Astrocyte (in vitro differentiated cells and primary cell): ENCODE data around the gene CCDC12. TPM values are rescaled to one million over a fixed set of nuclear protein-coding genes. Genes with fewer than 3 reads are reported as not detected.

ENCODE experiments used
- DNase-seq: peaks from one replicate; pipeline ENCODE4 v3.0.0-alpha.2; 2010; ENCODE audit warnings: low read depth
- FAIRE-seq: peaks from 2 replicates; lab custom pipeline; 2011; peaks lifted over from hg19 to GRCh38; lab: Jason Lieb, UNC
- H2AFZ ChIP-seq: 2 replicates; pipeline ENCODE4 v1.6.0; 2012; ENCODE audit warnings: low read depth, low read length, inconsistent platforms
- H3K27ac ChIP-seq: 2 replicates; pipeline ENCODE4 v1.5.1; 2011; ENCODE audit warnings: low read depth, low read length, inconsistent platforms
- H3K27me3 ChIP-seq: 2 replicates; pipeline ENCODE4 v1.6.0; 2011; ENCODE audit warnings: low read length, inconsistent platforms; ENCODE audit not compliant: insufficient read depth
- H3K36me3 ChIP-seq: 2 replicates; pipeline ENCODE4 v1.5.1; 2011; ENCODE audit warnings: low read length, inconsistent platforms; ENCODE audit not compliant: insufficient read depth
- H3K4me1 ChIP-seq: 2 replicates; pipeline ENCODE4 v1.5.1; 2011; ENCODE audit warnings: low read length, inconsistent platforms; ENCODE audit not compliant: insufficient read depth
- H3K4me2 ChIP-seq: 2 replicates; pipeline ENCODE4 v1.6.0; 2012; ENCODE audit warnings: low read length, inconsistent platforms
- H3K4me3 ChIP-seq: 2 replicates; pipeline ENCODE4 v1.5.1; 2011; ENCODE audit warnings: low read depth, mild to moderate bottlenecking, low read length, inconsistent platforms; ENCODE audit not compliant: insufficient read depth
- H3K79me2 ChIP-seq: 2 replicates; pipeline ENCODE4 v1.6.0; 2012; ENCODE audit warnings: mild to moderate bottlenecking, low read length, inconsistent platforms; ENCODE audit not compliant: insufficient read depth
- H3K9ac ChIP-seq: 2 replicates; pipeline ENCODE4 v1.6.0; 2012; ENCODE audit warnings: mild to moderate bottlenecking, low read length, inconsistent platforms
- H3K9me3 ChIP-seq: 2 replicates; pipeline ENCODE4 v1.5.1; 2012; ENCODE audit warnings: low read depth, mild to moderate bottlenecking, low read length, inconsistent platforms; ENCODE audit not compliant: insufficient read depth
- H4K20me1 ChIP-seq: 2 replicates; pipeline ENCODE4 v1.6.0; 2012; ENCODE audit warnings: low read length, inconsistent platforms; ENCODE audit not compliant: insufficient read depth
- H3K27ac Mint-ChIP-seq: one replicate; pipeline ENCODE4 v1.8.0; 2021; ENCODE audit warnings: mild to moderate bottlenecking, mixed read lengths; ENCODE audit not compliant: unreplicated experiment
- H3K27me3 Mint-ChIP-seq: one replicate; pipeline ENCODE4 v1.8.0; 2021; ENCODE audit warnings: low read depth, mixed read lengths; ENCODE audit not compliant: unreplicated experiment
- H3K36me3 Mint-ChIP-seq: one replicate; pipeline ENCODE4 v1.8.0; 2021; ENCODE audit warnings: low read depth, mixed read lengths; ENCODE audit not compliant: unreplicated experiment
- H3K4me1 Mint-ChIP-seq: one replicate; pipeline ENCODE4 v1.8.0; 2021; ENCODE audit warnings: low read depth, mixed read lengths; ENCODE audit not compliant: unreplicated experiment
- H3K4me3 Mint-ChIP-seq: one replicate; pipeline ENCODE4 v1.8.0; 2021; ENCODE audit warnings: mild to moderate bottlenecking, moderate library complexity, mixed read lengths; ENCODE audit not compliant: unreplicated experiment
- H3K9me3 Mint-ChIP-seq: one replicate; pipeline ENCODE4 v1.8.0; 2021; ENCODE audit warnings: mild to moderate bottlenecking, mixed read lengths; ENCODE audit not compliant: unreplicated experiment
- CTCF ChIP-seq: IDR thresholded peaks from 2 replicates; pipeline ENCODE4 v1.5.1; 2011; ENCODE audit warnings: low read depth, mild to moderate bottlenecking, inconsistent platforms, low read length, moderate library complexity; ENCODE audit not compliant: insufficient read depth
- EZH2 ChIP-seq: IDR thresholded peaks from 2 replicates; pipeline ENCODE4 v1.6.1; 2012; ENCODE audit warnings: mild to moderate bottlenecking, low read length, inconsistent platforms; ENCODE audit not compliant: insufficient read depth
- total RNA-seq: library from RNA; stranded (reverse); gene quantifications from 2 replicates; pipeline ENCODE4 v1.2.1, GENCODE V29; 2021

CCDC12 gene
- total RNA-seq, 1 donor from 2014 or later: 29.0 TPM

- H4K20me1 ChIP-seq: peaks cover 4% of the 10 kb centered on the region
- H3K4me3 ChIP-seq: no peak overlapping the region
- TF ChIP-seq CTCF: no peak
- no peak for TF ChIP-seq EZH2
- peaks cover 33% of the 10 kb centered on the region for H3K4me1 ChIP-seq
- Mint-ChIP-seq H3K36me3 (peaks cover 6% of the 10 kb centered on the region), H3K27ac (no peak overlapping the region), H3K27me3 (no peaks in the 10 kb centered on the region), H3K9me3 (no peaks in the 10 kb centered on the region), H3K4me1 (peaks cover 33% of the 10 kb centered on the region), H3K4me3 (no peak overlapping the region)
- no peaks in the 10 kb centered on the region for H3K9me3 ChIP-seq
- no peak overlapping the region for H2AFZ ChIP-seq
- no peaks in the 10 kb centered on the region for H3K79me2 ChIP-seq
- no peak overlapping the region for H3K4me2 ChIP-seq
- H3K36me3 ChIP-seq: peaks cover 13% of the 10 kb centered on the region
- FAIRE-seq (no peak), DNase-seq (no peak)
- no peak overlapping the region for H3K27ac ChIP-seq
- H3K27me3 ChIP-seq: no peaks in the 10 kb centered on the region
- no peak overlapping the region for H3K9ac ChIP-seq
Observed at GRCh38 chr3:47013231-47013630, 36.7 kb upstream of the CCDC12 start.

- Histone ChIP-seq H3K4me2 (no peak overlapping the region), H3K4me3 (no peak overlapping the region), H2AFZ (no peak overlapping the region), H4K20me1 (peaks cover 4% of the 10 kb centered on the region), H3K9me3 (no peaks in the 10 kb centered on the region), H3K79me2 (no peaks in the 10 kb centered on the region), H3K36me3 (peaks cover 13% of the 10 kb centered on the region), H3K9ac (no peak overlapping the region), H3K27ac (no peak overlapping the region), H3K4me1 (peaks cover 27% of the 10 kb centered on the region), H3K27me3 (no peaks in the 10 kb centered on the region)
- Mint-ChIP-seq H3K4me1 (peaks cover 30% of the 10 kb centered on the region), H3K36me3 (peaks cover 6% of the 10 kb centered on the region), H3K4me3 (peak overlapping the region; percentile 45), H3K27ac (no peak overlapping the region), H3K27me3 (no peaks in the 10 kb centered on the region), H3K9me3 (no peaks in the 10 kb centered on the region)
- TF ChIP-seq CTCF: no peak
- no peak for TF ChIP-seq EZH2
- FAIRE-seq (no peak), DNase-seq (no peak)
Observed at GRCh38 chr3:47012342-47013230, 36.0 kb upstream of the CCDC12 start.

GRCh38 chr3:47011371-47011770 lies 34.8 kb upstream of the CCDC12 start:
- no peak for FAIRE-seq
- peaks cover 18% of the 10 kb centered on the region for H3K4me1 Mint-ChIP-seq
- Histone ChIP-seq H3K4me2 (no peak overlapping the region), H3K79me2 (no peaks in the 10 kb centered on the region), H2AFZ (no peak overlapping the region), H3K4me3 (no peak overlapping the region), H3K4me1 (peaks cover 15% of the 10 kb centered on the region), H4K20me1 (no peaks in the 10 kb centered on the region), H3K27me3 (no peaks in the 10 kb centered on the region), H3K27ac (no peak overlapping the region), H3K9ac (no peak overlapping the region), H3K36me3 (peaks cover 13% of the 10 kb centered on the region), H3K9me3 (no peaks in the 10 kb centered on the region)
- no peak for DNase-seq
- no peaks in the 10 kb centered on the region for H3K27me3 Mint-ChIP-seq
- H3K36me3 Mint-ChIP-seq: peaks cover 5% of the 10 kb centered on the region
- no peak for TF ChIP-seq CTCF
- TF ChIP-seq EZH2: no peak
- H3K4me3 Mint-ChIP-seq: no peak overlapping the region
- no peaks in the 10 kb centered on the region for H3K9me3 Mint-ChIP-seq
- no peak overlapping the region for H3K27ac Mint-ChIP-seq
